ENCODE results near the gene CARMIL3. TPM values are rescaled to one million over a fixed set of nuclear protein-coding genes. Genes with fewer than 3 reads are reported as not detected.

Gene CARMIL3
- total and polyA plus RNA-seq, 2 of the 8 experiments (the other 6 are each of a cell fraction or from before 2014, with no cell fraction given): 6.0 to 9.0 TPM

DNA sequence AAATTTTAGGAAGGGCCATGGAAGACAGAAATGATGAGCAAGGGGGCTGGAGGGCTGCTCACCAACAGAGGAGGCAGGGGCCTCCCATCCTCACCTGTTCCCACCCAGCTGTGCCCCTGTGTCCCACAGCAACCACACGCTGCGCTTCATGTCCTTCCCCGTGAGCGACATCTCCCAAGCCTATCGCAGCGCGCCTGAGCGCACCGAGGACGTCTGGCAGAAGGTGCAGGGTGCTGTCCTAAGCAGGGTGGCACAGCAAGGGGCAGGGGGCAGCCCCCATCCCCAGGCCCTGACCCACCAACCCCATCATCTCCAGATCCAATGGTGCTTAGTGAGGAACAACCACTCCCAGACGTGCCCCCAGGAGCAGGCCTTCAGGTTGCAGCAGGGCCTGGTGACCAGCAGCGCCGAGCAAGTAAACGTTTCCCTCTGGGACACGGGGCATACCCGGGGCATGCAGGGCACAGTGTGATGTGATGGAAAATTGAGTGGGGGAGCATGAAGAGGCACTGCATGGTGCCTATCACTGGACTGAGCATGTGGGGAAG, 8.1 kb downstream of the CARMIL3 start:
- Histone ChIP-seq H4K91ac (replicated peaks; ENCODE audit: insufficient read length, low read length) (no peak overlapping the region), H3K4me2 (ENCODE audit: insufficient read depth in 1 of 2, low read depth in 2 of 2, low read length in 2 of 2) (no peak overlapping the region), H3K14ac (ENCODE audit: insufficient read length) (no peak overlapping the region), H3K23me2 (ENCODE audit: low read depth, low read length) (no peaks in the 10 kb centered on the region), H3K36me3 (ENCODE audit: control insufficient read depth in 2 of 4, insufficient read depth in 4 of 4, low read length in 3 of 4) (no peaks in the 10 kb centered on the region; a peak in 1 of 8 replicates), H3K9me3 (ENCODE audit: insufficient read depth in 2 of 2, low read depth in 1 of 2, low read length in 1 of 2) (no peaks in the 10 kb centered on the region), H2AK5ac (ENCODE audit: low read depth, low read length) (no peak overlapping the region), H3K23ac (ENCODE audit: insufficient read length) (no peak overlapping the region), H2BK120ac (replicated peaks; ENCODE audit: low read depth, low read length) (no peak overlapping the region), H3K4me1 (replicated peaks in 1 of 4; ENCODE audit: control insufficient read depth in 3 of 4, insufficient read depth in 4 of 4, low read length in 3 of 4) (0 out of 7 replicates have a peak, but pooled peaks cover 0 to 2% (median 0%) of the 10 kb centered on the region in 4 experiments), H4K5ac (ENCODE audit: insufficient read length, low read depth, low read length) (no peak overlapping the region), H3K4me3 (ENCODE audit: extremely low read depth in 1 of 4, insufficient read depth in 2 of 4, low read depth in 3 of 4, low read length in 4 of 4) (no peak overlapping the region), H2BK5ac (ENCODE audit: low read depth, low read length) (no peak overlapping the region), H3K27ac (ENCODE audit: low read depth, low read length) (no peak overlapping the region), H3K27me3 (replicated peaks in 1 of 4; ENCODE audit: control insufficient read depth in 3 of 4, extremely low read depth in 1 of 4, insufficient read depth in 3 of 4, low read length in 3 of 4) (no peaks in the 10 kb centered on the region), H2BK15ac (ENCODE audit: low read length) (no peak overlapping the region), H3K18ac (ENCODE audit: extremely low read depth, low read length) (no peak overlapping the region), H4K20me1 (replicated peaks in 1 of 2; ENCODE audit: control insufficient read depth in 1 of 2, insufficient read depth in 2 of 2, low read length in 2 of 2) (peaks cover 0 to 2% of the 10 kb centered on the region in 2 experiments), H3K56ac (replicated peaks; ENCODE audit: insufficient read length, low read depth, low read length) (no peak overlapping the region), H2BK12ac (ENCODE audit: low read depth, low read length) (no peak overlapping the region), H2AFZ (ENCODE audit: low read length) (no peak overlapping the region), H3K79me1 (ENCODE audit: low read depth, low read length) (no peaks in the 10 kb centered on the region), H4K8ac (ENCODE audit: extremely low read depth, insufficient read depth, low read length) (no peak overlapping the region), H3K9ac (replicated peaks in 1 of 4; ENCODE audit: extremely low read depth in 1 of 4, low read depth in 3 of 4, low read length in 3 of 4) (no peak overlapping the region), H3K4ac (replicated peaks; ENCODE audit: insufficient read length, low read depth, low read length) (no peak overlapping the region), H3K79me2 (ENCODE audit: control insufficient read depth in 1 of 2, insufficient read depth in 2 of 2, low read length in 2 of 2) (no peaks in the 10 kb centered on the region), H2BK20ac (ENCODE audit: low read length) (no peak overlapping the region)
- ChIA-PET POLR2A (ENCODE audit: partially characterized antibody) (interaction anchor here (1.0 to 27.2 kb wide), 7 partner anchors 11 to 56 kb away, joined by 3 to 626 read pairs (median 17); partner anchors contain the start of gene PCK2), CTCF (ENCODE audit: partially characterized antibody) (interaction anchor here (1.4 to 23.8 kb wide), 8 partner anchors 10 to 49 kb away, joined by 3 to 316 read pairs (median 14); partner anchors contain the start of gene PCK2)
- DNase-seq (ENCODE audit: low read depth in 1 of 2, low spot score in 2 of 2) (no peak), FAIRE-seq (no peak)
- TF ChIP-seq POU5F1 (IDR thresholded peaks at IDR 0.05; ENCODE audit: low read depth, low read length): no peak
- no peak for TF ChIP-seq TCF12 (IDR thresholded peaks at IDR 0.05; ENCODE audit: low read depth, low read length)
- TF ChIP-seq, protein P1, sequence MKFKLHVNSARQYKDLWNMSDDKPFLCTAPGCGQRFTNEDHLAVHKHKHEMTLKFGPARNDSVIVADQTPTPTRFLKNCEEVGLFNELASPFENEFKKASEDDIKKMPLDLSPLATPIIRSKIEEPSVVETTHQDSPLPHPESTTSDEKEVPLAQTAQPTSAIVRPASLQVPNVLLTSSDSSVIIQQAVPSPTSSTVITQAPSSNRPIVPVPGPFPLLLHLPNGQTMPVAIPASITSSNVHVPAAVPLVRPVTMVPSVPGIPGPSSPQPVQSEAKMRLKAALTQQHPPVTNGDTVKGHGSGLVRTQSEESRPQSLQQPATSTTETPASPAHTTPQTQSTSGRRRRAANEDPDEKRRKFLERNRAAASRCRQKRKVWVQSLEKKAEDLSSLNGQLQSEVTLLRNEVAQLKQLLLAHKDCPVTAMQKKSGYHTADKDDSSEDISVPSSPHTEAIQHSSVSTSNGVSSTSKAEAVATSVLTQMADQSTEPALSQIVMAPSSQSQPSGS (IDR thresholded peaks at IDR 0.05; ENCODE audit: low read length): no peak
- no peak for TF ChIP-seq SRF (IDR thresholded peaks at IDR 0.05; ENCODE audit: low read depth, low read length)
- TF ChIP-seq, protein P2, sequence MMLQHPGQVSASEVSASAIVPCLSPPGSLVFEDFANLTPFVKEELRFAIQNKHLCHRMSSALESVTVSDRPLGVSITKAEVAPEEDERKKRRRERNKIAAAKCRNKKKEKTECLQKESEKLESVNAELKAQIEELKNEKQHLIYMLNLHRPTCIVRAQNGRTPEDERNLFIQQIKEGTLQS (IDR thresholded peaks at IDR 0.05; ENCODE audit: insufficient read depth, low read depth, low read length): no peak
- TF ChIP-seq, protein P3, sequence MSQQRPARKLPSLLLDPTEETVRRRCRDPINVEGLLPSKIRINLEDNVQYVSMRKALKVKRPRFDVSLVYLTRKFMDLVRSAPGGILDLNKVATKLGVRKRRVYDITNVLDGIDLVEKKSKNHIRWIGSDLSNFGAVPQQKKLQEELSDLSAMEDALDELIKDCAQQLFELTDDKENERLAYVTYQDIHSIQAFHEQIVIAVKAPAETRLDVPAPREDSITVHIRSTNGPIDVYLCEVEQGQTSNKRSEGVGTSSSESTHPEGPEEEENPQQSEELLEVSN (IDR thresholded peaks at IDR 0.05): no peak
- no peak for TF ChIP-seq NRF1 (IDR thresholded peaks at IDR 0.05; ENCODE audit: low read depth, low read length)
- no peak for TF ChIP-seq RXRA (IDR thresholded peaks at IDR 0.05; ENCODE audit: insufficient read depth, low read depth, low read length)
- TF ChIP-seq CEBPB (IDR thresholded peaks at IDR 0.05; ENCODE audit: low read depth, low read length): no peak
- no peak for TF ChIP-seq ASH2L (IDR thresholded peaks at IDR 0.05; ENCODE audit: low read length)
- WGBS, 2 experiments (ENCODE audit: extremely low coverage in 1 of 2, insufficient coverage in 1 of 2, insufficient read length in 1 of 2, insufficient replicate concordance in 2 of 2, low coverage in 1 of 2, low lambda C conversion rate in 2 of 2, missing lambda C conversion rate in 1 of 2): 84% methylated on average over 15 of the region's 16 CpGs; no CpG with 5 or more reads in 1 of the 2 experiments

Measured in H1 (cell line).